ENCODE data around the gene AJM1.
"Not testable (repeated sequence)": the region's sequence is repeated elsewhere in the genome, so short reads cannot be mapped to it uniquely, and the experiment has no call there.

Gene AJM1

GRCh38 chr9:136863623-136864273 is 21.5 kb downstream of the AJM1 start:
- Histone ChIP-seq H2AFZ (ENCODE audit: low read depth, low read length) (no peak overlapping the region), H2BK120ac (ENCODE audit: low read depth, low read length) (no peak overlapping the region), H3K9ac (ENCODE audit: low read length) (peak overlapping the region; percentile 42), H3K4me3 (ENCODE audit: insufficient read depth in 1 of 2, low read depth in 1 of 2, low read length in 2 of 2) (no peak overlapping the region), H2BK15ac (ENCODE audit: low read depth, poor library complexity, severe bottlenecking) (no peak overlapping the region), H3K9me3 (ENCODE audit: control insufficient read depth, low read length) (no peaks in the 10 kb centered on the region), H2BK5ac (ENCODE audit: low read depth, low read length, poor library complexity, severe bottlenecking) (no peak overlapping the region), H3K18ac (ENCODE audit: low read depth in 1 of 2, low read length in 2 of 2) (no peak overlapping the region), H3K36me3 (ENCODE audit: control insufficient read depth in 1 of 2, insufficient read depth in 2 of 2, low read depth in 1 of 2, low read length in 2 of 2) (peaks cover 48 to 60% of the 10 kb centered on the region in 2 experiments), H4K8ac (ENCODE audit: low read length) (no peak overlapping the region), H3K23ac (ENCODE audit: low read length in 2 of 2) (no peak overlapping the region), H3K4ac (ENCODE audit: low read depth in 1 of 2, low read length in 2 of 2) (no peak overlapping the region), H4K91ac (ENCODE audit: low read length) (no peak overlapping the region), H3K14ac (ENCODE audit: low read length in 2 of 2) (no peak overlapping the region), H2AK5ac (ENCODE audit: low read length, severe bottlenecking) (no peak overlapping the region), H3K27ac (ENCODE audit: low read length, poor library complexity, severe bottlenecking) (no peak overlapping the region), H3K4me2 (ENCODE audit: low read length, poor library complexity, severe bottlenecking) (no peak overlapping the region), H2BK12ac (ENCODE audit: low read length in 2 of 2) (no peak overlapping the region), H3K4me1 (ENCODE audit: control insufficient read depth, insufficient read depth, low read depth, low read length) (peaks cover 21% of the 10 kb centered on the region), H3K27me3 (ENCODE audit: control insufficient read depth in 1 of 2, insufficient read depth in 1 of 2, low read length in 2 of 2) (no peaks in the 10 kb centered on the region), H3K79me1 (replicated peaks; ENCODE audit: low read length, poor library complexity, severe bottlenecking) (peaks cover 34% of the 10 kb centered on the region)
- WGBS = 97% methylated on average over 12 of the region's 12 CpGs
- no peak for DNase-seq

- Histone ChIP-seq H3K79me1 (replicated peaks; ENCODE audit: low read length, poor library complexity, severe bottlenecking) (peaks cover 25% of the 10 kb centered on the region), H2BK120ac (ENCODE audit: low read depth, low read length) (no peak overlapping the region), H2AK5ac (ENCODE audit: low read length, severe bottlenecking) (peak overlapping the region; percentile 55), H4K91ac (ENCODE audit: low read length) (peak overlapping the region; percentile 44), H3K4ac (ENCODE audit: low read depth in 1 of 2, low read length in 2 of 2) (no peak overlapping the region), H3K23ac (ENCODE audit: low read length in 2 of 2) (no peak overlapping the region), H3K27me3 (ENCODE audit: control insufficient read depth in 1 of 2, insufficient read depth in 1 of 2, low read length in 2 of 2) (no peaks in the 10 kb centered on the region), H4K8ac (ENCODE audit: low read length) (no peak overlapping the region), H2AFZ (ENCODE audit: low read depth, low read length) (no peak overlapping the region), H3K14ac (ENCODE audit: low read length in 2 of 2) (no peak overlapping the region), H3K18ac (ENCODE audit: low read depth in 1 of 2, low read length in 2 of 2) (peak overlapping the region in 1 of 2 experiments; percentile 17), H2BK15ac (ENCODE audit: low read depth, poor library complexity, severe bottlenecking) (no peak overlapping the region), H3K4me1 (ENCODE audit: control insufficient read depth, insufficient read depth, low read depth, low read length) (peaks cover 10% of the 10 kb centered on the region), H3K36me3 (ENCODE audit: control insufficient read depth in 1 of 2, insufficient read depth in 2 of 2, low read depth in 1 of 2, low read length in 2 of 2) (peaks cover 46 to 48% of the 10 kb centered on the region in 2 experiments), H3K9me3 (ENCODE audit: control insufficient read depth, low read length) (no peaks in the 10 kb centered on the region), H3K27ac (ENCODE audit: low read length, poor library complexity, severe bottlenecking) (no peak overlapping the region), H3K9ac (ENCODE audit: low read length) (peak overlapping the region; percentile 75), H2BK12ac (ENCODE audit: low read length in 2 of 2) (no peak overlapping the region), H3K4me3 (ENCODE audit: insufficient read depth in 1 of 2, low read depth in 1 of 2, low read length in 2 of 2) (peak overlapping the region; percentile 80 to 98), H3K4me2 (ENCODE audit: low read length, poor library complexity, severe bottlenecking) (peak overlapping the region; percentile 83), H2BK5ac (ENCODE audit: low read depth, low read length, poor library complexity, severe bottlenecking) (no peak overlapping the region)
- 67% methylated on average over 11 of the region's 11 CpGs for WGBS
- no peak for DNase-seq
Measured at GRCh38 chr9:136865041-136865767, 22.9 kb downstream of the AJM1 start.

GRCh38 chr9:136865768-136866103 is 23.5 kb downstream of the AJM1 start:
- no peak for DNase-seq
- Histone ChIP-seq H3K9me3 (ENCODE audit: control insufficient read depth, low read length) (no peaks in the 10 kb centered on the region), H4K91ac (ENCODE audit: low read length) (peak overlapping the region; percentile 88), H3K4ac (ENCODE audit: low read depth in 1 of 2, low read length in 2 of 2) (peak overlapping the region in 1 of 2 experiments; percentile 92), H3K79me1 (replicated peaks; ENCODE audit: low read length, poor library complexity, severe bottlenecking) (peaks cover 25% of the 10 kb centered on the region), H4K8ac (ENCODE audit: low read length) (peak overlapping the region; percentile 88), H3K4me3 (ENCODE audit: insufficient read depth in 1 of 2, low read depth in 1 of 2, low read length in 2 of 2) (peak overlapping the region; percentile 80 to 98), H3K27me3 (ENCODE audit: control insufficient read depth in 1 of 2, insufficient read depth in 1 of 2, low read length in 2 of 2) (no peaks in the 10 kb centered on the region), H3K9ac (ENCODE audit: low read length) (peak overlapping the region; percentile 86), H2AFZ (ENCODE audit: low read depth, low read length) (peak overlapping the region; percentile 62), H2BK5ac (ENCODE audit: low read depth, low read length, poor library complexity, severe bottlenecking) (no peak overlapping the region), H3K27ac (ENCODE audit: low read length, poor library complexity, severe bottlenecking) (no peak overlapping the region), H3K14ac (ENCODE audit: low read length in 2 of 2) (peak overlapping the region in 1 of 2 experiments; percentile 89), H2BK15ac (ENCODE audit: low read depth, poor library complexity, severe bottlenecking) (no peak overlapping the region), H3K36me3 (ENCODE audit: control insufficient read depth in 1 of 2, insufficient read depth in 2 of 2, low read depth in 1 of 2, low read length in 2 of 2) (peaks cover 41 to 43% of the 10 kb centered on the region in 2 experiments), H3K18ac (ENCODE audit: low read depth in 1 of 2, low read length in 2 of 2) (peak overlapping the region; percentile 84 to 95), H3K23ac (ENCODE audit: low read length in 2 of 2) (peak overlapping the region in 1 of 2 experiments; percentile 81), H2BK12ac (ENCODE audit: low read length in 2 of 2) (peak overlapping the region in 1 of 2 experiments; percentile 37), H3K4me1 (ENCODE audit: control insufficient read depth, insufficient read depth, low read depth, low read length) (peaks cover 10% of the 10 kb centered on the region), H3K4me2 (ENCODE audit: low read length, poor library complexity, severe bottlenecking) (peak overlapping the region; percentile 83), H2AK5ac (ENCODE audit: low read length, severe bottlenecking) (no peak overlapping the region), H2BK120ac (ENCODE audit: low read depth, low read length) (peak overlapping the region; percentile 54)
- 1% methylated on average over 20 of the region's 20 CpGs for WGBS

- Histone ChIP-seq H3K36me3 (ENCODE audit: control insufficient read depth in 1 of 2, insufficient read depth in 2 of 2, low read depth in 1 of 2, low read length in 2 of 2) (peaks cover 29 to 31% of the 10 kb centered on the region in 2 experiments), H3K4me3 (ENCODE audit: insufficient read depth in 1 of 2, low read depth in 1 of 2, low read length in 2 of 2) (peak overlapping the region; percentile 68 to 76), H3K4me2 (ENCODE audit: low read length, poor library complexity, severe bottlenecking) (peak overlapping the region; percentile 33), H3K9ac (ENCODE audit: low read length) (peak overlapping the region; percentile 86), H3K4me1 (ENCODE audit: control insufficient read depth, insufficient read depth, low read depth, low read length) (peaks cover 10% of the 10 kb centered on the region), H3K79me1 (replicated peaks; ENCODE audit: low read length, poor library complexity, severe bottlenecking) (peaks cover 19% of the 10 kb centered on the region)
- not testable (repeated sequence) for H2BK5ac ChIP-seq (ENCODE audit: low read depth, low read length, poor library complexity, severe bottlenecking); H2BK15ac ChIP-seq (ENCODE audit: low read depth, poor library complexity, severe bottlenecking); H3K14ac ChIP-seq (ENCODE audit: low read length in 2 of 2); DNase-seq; H3K23ac ChIP-seq (ENCODE audit: low read length in 2 of 2); H3K27me3 ChIP-seq (ENCODE audit: control insufficient read depth in 1 of 2, insufficient read depth in 1 of 2, low read length in 2 of 2); H2BK120ac ChIP-seq (ENCODE audit: low read depth, low read length); H3K9me3 ChIP-seq (ENCODE audit: control insufficient read depth, low read length); H2BK12ac ChIP-seq (ENCODE audit: low read length in 2 of 2); H3K18ac ChIP-seq (ENCODE audit: low read depth in 1 of 2, low read length in 2 of 2); H4K91ac ChIP-seq (ENCODE audit: low read length); H2AFZ ChIP-seq (ENCODE audit: low read depth, low read length); H3K4ac ChIP-seq (ENCODE audit: low read depth in 1 of 2, low read length in 2 of 2); H4K8ac ChIP-seq (ENCODE audit: low read length); H2AK5ac ChIP-seq (ENCODE audit: low read length, severe bottlenecking); H3K27ac ChIP-seq (ENCODE audit: low read length, poor library complexity, severe bottlenecking)
- 96% methylated on average over 23 of the region's 29 CpGs for WGBS
Measured at GRCh38 chr9:136866898-136867421, 24.7 kb downstream of the AJM1 start.

Measured in mesenchymal stem cell (in vitro differentiated cells and primary cell).